Rectal smooth muscle tissue (tissue), 1 donor: Measurements from ENCODE around the gene SIGLEC12.

Experiments used
- H3K27ac ChIP-seq: one replicate; pipeline ENCODE4 v1.7.0; 2013; ENCODE audit warnings: low read depth, low read length, inconsistent platforms
- H3K27me3 ChIP-seq: one replicate; pipeline ENCODE4 v1.7.0; 2013; ENCODE audit warnings: low read length; ENCODE audit not compliant: control insufficient read depth, insufficient read depth
- H3K36me3 ChIP-seq: one replicate; pipeline ENCODE4 v1.7.0; 2013; ENCODE audit warnings: low read length; ENCODE audit not compliant: control insufficient read depth, insufficient read depth
- H3K4me1 ChIP-seq: one replicate; pipeline ENCODE4 v1.7.0; 2013; ENCODE audit warnings: low read length; ENCODE audit not compliant: control insufficient read depth, insufficient read depth
- H3K4me3 ChIP-seq: one replicate; pipeline ENCODE4 v1.7.0; 2013; ENCODE audit warnings: low read length
- H3K9ac ChIP-seq: one replicate; pipeline ENCODE4 v1.7.0; 2013; ENCODE audit warnings: low read length

Gene SIGLEC12

DNA sequence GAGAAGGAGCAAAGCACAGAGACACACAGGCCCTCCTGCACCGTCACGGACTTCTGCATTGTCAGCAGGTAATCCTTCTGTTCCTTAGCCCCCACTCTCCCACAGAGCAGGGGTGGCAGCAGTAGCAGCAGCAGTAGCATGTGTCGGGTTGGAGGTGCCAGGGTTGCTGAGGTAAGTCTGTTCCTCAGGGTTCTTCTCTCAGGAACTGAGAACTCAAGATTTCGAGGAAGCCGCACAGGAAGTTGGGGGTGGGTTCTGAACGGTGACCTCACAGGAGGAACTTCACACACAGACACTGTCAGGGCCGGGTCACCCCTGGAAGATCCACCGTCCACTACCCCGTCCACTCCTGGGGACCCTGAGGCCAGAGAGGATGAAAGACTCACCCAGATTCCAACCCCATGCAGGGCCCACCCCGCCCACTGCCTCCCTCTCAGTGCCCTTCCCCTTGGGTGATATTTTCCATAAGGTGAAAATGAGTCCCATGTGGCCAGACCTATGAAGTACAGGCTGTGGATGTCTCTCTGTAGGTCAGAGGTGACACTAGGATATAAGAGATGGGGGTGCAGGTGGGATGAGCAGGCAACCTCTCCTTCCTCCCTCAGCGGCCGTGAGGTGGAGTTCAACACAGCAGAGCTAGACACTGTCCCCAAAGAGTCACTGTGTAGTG, at the start of gene SIGLEC12:
Gene SIGLEC12 (minus strand): TSS at position 207 of the 670 bp plus-strand sequence. CDS start 67 bp downstream, at position 140.
- Histone ChIP-seq H3K4me1 (no peaks in the 10 kb centered on the region), H3K27ac (no peak within 1 kb of the TSS), H3K36me3 (no peaks in the 10 kb centered on the region), H3K9ac (no peak within 1 kb of the TSS), H3K4me3 (no peak within 1 kb of the TSS), H3K27me3 (no peaks in the 10 kb centered on the region)

DNA sequence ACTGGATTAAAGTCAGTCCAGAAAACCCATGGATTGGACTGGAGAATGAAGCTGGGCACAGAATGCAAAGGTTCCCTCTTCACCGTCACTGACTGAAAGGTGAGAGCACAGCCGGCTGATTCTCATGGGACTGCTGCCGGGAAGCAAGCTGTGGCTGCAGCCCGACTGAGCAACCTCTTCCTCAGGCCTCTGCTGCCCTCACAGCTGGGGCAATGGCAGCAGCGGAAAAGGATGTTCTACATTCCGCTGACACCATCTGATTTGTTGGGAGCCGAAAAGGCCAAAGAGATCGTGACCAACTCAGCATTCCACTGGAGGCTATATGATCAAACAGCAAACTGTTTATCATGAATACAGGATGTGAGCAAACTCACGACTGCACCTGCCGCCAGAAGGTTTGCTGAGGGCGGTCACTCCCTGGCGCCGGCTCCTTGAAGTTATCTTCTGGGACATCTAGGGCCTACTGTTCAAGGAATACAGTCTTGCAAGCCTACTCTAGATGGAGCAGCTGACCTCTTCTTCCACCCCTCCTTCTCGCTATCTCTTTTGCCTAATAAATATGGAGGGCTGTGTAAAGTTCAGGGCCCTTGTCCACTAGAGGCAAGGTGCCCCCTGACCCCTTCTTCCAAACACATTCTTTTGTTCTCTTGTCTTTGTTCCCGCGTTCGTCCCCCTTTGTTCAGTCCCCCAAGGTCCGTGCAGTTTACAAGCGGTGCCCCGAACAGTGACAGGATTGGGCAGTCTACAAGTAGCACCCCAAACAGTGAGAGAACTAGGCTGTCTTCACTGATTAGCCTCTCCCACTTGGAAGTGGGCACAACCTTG, 49.5 kb upstream of the SIGLEC12 start:
- H3K4me1 ChIP-seq, result no peaks in the 10 kb centered on the region
- no peaks in the 10 kb centered on the region for H3K27me3 ChIP-seq
- H3K36me3 ChIP-seq, result no peaks in the 10 kb centered on the region
- H3K27ac ChIP-seq, result no peak overlapping the region
- no peak overlapping the region for H3K4me3 ChIP-seq
- no peak overlapping the region for H3K9ac ChIP-seq

DNA sequence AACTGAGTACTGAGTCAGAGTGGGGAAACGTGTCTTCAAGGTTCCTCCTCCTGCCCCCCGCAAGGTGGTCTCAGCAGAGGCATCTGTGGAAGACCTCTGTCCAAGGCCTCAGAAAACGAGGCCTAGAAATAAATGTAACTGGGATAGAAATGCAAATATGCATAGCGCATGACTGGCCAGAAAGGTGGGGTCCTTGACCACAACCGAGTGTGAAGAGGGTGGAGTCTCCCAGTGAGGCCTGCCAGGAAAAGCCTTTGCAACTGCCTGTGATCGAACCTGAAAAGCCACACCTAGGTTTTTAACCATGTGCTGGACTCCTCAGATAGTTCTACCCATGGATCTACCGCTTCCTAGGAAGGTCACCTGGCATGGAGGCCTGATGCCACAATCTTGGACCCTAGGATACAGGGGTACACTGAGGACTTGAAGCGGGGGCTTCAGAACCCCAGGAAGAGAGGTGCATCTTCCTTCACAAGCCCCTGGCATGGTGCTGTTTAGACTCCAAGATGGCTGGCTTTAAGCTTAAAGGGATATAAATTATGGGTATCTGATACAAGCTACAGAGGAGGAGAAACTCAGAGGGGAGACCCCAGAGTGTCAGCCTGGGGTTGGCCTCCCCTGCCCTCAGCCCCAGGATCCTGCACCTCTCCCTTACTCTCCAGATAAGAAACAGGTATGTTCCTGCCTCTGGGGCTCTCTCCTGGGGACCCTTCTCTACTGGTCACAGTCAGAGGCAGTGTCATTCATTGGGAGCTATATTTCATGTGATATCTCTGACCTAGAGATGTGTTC, 48.1 kb upstream of the SIGLEC12 start:
- Histone ChIP-seq H3K36me3 (no peaks in the 10 kb centered on the region), H3K27ac (no peak overlapping the region), H3K9ac (no peak overlapping the region), H3K4me3 (no peak overlapping the region), H3K4me1 (no peaks in the 10 kb centered on the region), H3K27me3 (no peaks in the 10 kb centered on the region)

DNA sequence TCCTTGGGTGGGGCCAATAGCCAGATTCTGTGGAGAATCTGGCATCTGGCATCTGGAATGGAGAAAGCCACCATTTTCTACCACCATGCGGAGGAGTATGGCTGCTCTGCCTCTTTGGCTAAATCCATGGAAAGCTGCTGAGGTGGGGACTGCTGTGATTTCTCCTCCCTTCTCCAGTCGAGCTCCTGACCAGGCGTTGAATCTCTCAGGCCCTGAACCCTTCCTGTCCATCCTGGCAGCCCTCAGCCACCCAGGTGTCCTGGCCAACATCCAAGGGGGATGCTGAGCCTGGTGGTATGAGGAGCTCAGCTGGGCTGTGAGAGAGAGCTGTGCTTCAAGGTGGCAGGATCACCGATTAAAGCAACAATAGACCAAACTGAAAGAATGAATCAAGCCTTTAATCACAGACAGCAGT, 47.3 kb upstream of the SIGLEC12 start:
- Histone ChIP-seq H3K4me1 (no peaks in the 10 kb centered on the region), H3K27ac (no peak overlapping the region), H3K36me3 (no peaks in the 10 kb centered on the region), H3K4me3 (no peak overlapping the region), H3K27me3 (no peaks in the 10 kb centered on the region), H3K9ac (no peak overlapping the region)

DNA sequence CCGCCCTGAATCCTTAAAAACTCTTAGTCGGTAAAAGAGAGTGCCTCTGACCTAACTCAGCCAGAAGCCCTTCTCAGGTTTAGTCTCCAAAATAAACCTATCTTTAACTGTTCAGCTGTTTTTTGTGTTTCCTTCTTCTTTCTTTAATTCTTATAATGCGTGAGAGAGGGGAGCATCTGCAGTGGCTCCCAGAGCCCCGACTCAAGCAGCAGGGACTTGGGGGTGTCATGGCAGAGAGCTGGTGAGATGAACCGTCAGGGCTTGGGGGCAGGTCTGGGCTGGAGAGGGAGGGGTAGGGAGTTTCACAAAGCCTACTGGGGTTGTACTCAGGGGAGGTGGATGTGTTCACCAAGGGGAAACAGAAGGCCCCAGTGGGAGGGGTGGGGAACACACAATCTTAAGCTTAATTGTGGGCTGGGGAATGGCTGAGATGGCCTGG, 46.6 kb upstream of the SIGLEC12 start:
- Histone ChIP-seq H3K27me3 (no peaks in the 10 kb centered on the region), H3K36me3 (no peaks in the 10 kb centered on the region), H3K27ac (no peak overlapping the region), H3K9ac (no peak overlapping the region), H3K4me1 (no peaks in the 10 kb centered on the region), H3K4me3 (no peak overlapping the region)

DNA sequence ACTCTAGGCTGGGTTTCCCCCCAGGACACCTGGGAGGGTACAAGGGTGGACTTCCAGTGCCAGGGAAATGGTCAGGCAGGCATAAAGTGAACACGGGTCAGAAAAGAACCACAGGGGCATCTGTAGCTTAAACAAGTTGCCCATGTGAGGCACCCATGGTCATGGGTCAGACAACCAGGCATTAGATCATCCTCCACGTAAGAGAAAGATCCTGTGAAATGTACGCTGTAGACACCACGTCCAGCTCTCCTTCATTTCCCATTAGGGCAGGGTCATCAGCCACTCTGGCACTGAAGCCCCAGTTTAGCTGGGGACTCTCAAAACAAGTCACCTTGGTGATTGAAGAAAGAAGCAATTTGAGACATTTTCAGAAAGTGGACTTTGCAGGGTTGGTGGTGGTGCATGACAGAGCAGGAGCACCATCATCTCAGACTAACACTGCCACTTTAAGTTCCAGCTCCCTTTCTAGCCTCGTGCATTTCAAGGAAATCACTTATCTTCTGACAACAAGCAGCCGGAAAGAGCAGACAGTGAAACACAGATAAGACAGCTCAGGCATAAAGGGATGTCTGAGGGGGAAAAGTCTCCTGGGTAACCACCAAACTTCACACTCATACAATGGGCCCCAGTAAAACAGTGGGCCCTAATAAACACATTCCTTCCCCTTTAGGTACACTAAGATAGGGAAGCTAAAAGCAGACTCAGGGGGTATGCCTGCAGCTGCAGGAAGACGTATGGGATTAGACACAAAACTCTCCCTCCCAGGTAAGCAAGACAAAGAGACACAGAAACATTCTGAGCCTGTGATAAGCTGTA, 46.0 kb upstream of the SIGLEC12 start:
- no peak overlapping the region for H3K27ac ChIP-seq
- H3K4me1 ChIP-seq, result no peaks in the 10 kb centered on the region
- H3K36me3 ChIP-seq, result no peaks in the 10 kb centered on the region
- no peak overlapping the region for H3K4me3 ChIP-seq
- no peak overlapping the region for H3K9ac ChIP-seq
- H3K27me3 ChIP-seq, result no peaks in the 10 kb centered on the region

DNA sequence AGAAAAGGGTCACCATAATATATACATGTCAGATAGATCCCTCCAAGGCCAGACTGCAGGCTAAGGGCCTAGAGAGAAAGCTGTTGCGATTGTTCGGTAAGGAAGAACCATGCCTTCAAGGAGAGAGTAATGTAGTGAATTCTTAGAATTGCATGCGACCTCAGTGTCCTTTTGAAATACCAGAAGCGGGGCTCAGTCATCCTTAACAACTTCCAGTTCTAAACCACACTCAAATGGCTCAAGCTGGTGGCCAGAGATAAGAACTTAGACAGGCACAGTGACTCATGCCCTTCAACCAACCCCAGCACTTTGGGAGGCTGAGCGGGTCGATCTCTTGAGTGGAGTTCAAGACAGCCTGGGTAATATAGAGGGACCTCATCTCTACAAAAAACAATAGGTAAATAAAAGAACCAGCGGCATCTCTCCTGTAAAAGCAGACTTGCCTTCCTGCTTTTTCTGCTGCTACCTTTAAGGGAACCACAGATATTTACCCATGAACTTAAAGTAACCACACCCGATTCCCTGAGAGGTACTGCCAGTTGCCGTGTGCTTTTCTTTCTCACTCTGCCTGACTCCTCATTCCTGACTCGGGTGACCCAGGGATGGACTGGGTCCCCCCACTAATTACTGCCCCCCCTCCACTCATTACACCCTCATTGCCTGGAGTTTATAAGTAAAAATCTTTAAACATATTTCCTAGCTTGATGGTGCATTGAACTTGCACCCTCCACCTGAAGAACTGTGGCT, 45.2 kb upstream of the SIGLEC12 start:
- Histone ChIP-seq H3K4me1 (no peaks in the 10 kb centered on the region), H3K27ac (no peak overlapping the region), H3K36me3 (no peaks in the 10 kb centered on the region), H3K4me3 (no peak overlapping the region), H3K9ac (no peak overlapping the region), H3K27me3 (no peaks in the 10 kb centered on the region)

DNA sequence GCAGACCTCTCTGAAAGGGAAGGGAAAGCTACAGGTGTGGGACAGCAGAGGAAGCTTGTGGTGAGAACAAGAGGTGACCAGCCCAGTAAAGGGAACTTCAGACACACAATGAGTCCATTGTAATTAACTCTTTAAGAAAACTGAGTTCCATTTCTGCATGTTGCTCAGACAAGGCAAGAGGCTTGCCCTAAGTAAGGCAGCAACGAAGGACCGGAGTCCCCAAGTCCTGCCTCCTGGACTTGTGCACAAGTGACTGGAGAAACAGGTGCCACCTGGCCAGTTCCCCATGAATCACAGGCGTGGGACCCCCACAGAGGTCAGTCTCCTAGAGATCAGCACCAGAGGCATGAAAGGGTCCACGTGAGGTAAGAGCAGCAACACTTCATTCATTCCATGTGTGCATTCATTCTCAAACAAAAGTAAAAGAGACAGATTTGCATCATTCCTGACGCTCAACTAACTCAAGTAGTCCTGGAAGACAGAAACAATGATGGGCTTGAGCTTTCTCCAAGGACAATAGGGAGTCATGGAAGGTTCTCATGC, 44.6 kb upstream of the SIGLEC12 start:
- no peak overlapping the region for H3K9ac ChIP-seq
- no peak overlapping the region for H3K4me3 ChIP-seq
- H3K4me1 ChIP-seq, result no peaks in the 10 kb centered on the region
- no peaks in the 10 kb centered on the region for H3K36me3 ChIP-seq
- no peak overlapping the region for H3K27ac ChIP-seq
- no peaks in the 10 kb centered on the region for H3K27me3 ChIP-seq

DNA sequence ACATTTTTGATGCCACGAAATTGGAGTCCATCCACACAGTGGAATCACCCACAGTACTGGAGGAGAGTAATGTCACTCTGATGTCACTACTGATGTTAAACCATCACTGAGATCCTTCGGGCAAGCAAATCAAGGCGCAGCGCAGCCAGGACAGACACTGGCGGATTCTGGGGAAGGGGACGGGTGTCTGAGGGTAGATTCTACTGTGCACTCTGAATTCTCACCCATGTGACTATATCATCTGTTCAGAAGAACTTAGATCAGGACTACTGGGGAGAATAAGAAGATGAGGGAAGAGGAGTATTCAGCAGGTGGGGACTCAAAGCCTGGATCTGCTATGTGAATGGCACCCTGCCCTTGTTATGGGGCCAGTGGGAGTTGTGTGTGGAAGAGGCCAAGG, 42.4 kb upstream of the SIGLEC12 start:
- Histone ChIP-seq H3K4me1 (no peaks in the 10 kb centered on the region), H3K27me3 (no peaks in the 10 kb centered on the region), H3K27ac (no peak overlapping the region), H3K36me3 (no peaks in the 10 kb centered on the region), H3K9ac (no peak overlapping the region), H3K4me3 (no peak overlapping the region)

DNA sequence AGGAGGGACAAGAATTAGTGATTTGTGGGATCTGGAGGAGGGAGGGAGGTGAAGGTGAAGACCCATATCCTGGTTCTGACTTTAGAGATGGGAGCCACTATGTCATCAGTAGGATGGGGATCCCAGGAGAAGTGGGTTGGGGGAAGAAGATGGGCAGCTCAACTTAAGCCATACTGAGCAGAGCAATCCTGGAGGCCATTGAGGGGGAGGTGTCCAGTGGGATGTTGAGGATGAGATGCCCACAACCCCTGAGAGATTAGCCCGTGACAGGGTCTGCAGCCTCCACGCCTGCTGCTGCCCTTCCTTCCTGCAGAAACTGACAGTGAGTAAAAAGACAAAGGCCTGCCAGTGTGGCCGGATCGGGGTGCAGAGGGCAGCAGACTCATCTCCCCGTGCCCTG, 41.1 kb upstream of the SIGLEC12 start:
- H3K4me3 ChIP-seq, result no peak overlapping the region
- H3K4me1 ChIP-seq, result no peaks in the 10 kb centered on the region
- H3K27me3 ChIP-seq, result no peaks in the 10 kb centered on the region
- no peak overlapping the region for H3K27ac ChIP-seq
- H3K9ac ChIP-seq, result no peak overlapping the region
- no peaks in the 10 kb centered on the region for H3K36me3 ChIP-seq
